Measurements from ENCODE around the gene SNAP47.

Gene SNAP47

DNA sequence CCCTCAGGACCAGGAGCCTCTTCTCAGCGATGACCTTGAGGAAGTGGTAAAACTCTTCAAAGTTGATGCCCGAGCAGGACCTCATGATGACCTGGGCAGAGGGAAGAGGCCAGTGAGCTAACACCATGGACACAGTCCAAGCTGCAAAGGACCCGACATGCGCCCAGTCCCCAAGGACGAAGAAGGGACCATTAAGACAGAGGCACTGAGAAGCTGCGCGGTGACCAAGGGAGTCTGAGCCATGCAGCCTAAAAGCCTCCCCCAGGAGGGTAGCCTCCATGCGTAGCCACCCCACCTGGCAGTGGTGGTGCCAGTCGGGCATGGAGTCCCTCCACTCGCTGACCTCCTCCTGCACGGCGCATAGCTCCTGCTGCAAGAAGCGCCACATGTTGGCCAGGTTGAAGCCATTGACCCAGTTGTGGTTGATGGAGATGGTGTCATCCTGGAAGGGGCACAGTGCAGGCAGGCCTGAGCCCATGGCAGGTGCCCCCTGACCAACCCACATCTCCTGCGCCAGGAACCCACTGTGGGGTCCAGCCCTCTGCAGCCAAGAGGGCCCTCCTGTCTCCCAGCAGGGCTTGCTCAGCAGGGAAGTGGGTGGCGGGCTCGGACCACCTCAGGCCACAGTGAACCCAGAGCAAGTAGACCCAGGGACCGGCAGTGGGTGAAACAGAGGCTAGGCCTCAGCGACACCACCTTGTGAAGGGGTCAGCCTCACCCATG is 2.5 kb upstream of the SNAP47 start:
- no peak for DNase-seq (ENCODE audit: low read depth)

DNA sequence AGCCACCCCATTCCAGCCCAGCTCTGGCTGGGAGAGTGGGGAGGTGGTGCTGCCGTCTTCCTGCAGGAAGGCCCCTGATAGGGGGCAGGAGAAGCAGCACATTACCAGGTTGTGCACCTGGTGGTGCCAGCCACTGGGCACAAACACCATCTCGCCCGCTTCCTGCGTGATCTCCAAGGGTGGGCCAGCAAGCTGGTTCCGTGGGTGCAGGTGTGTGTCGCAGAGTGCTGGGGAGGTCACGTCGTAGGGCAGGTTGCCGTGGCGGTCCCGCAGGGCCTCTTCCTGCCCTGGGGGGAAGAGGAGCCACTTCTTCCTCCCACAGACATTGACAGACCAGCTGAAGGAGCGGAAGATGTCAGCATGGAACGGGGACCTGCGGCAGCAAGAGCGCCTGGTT is 1.9 kb upstream of the SNAP47 start:
- no peak for DNase-seq (ENCODE audit: low read depth)

DNA sequence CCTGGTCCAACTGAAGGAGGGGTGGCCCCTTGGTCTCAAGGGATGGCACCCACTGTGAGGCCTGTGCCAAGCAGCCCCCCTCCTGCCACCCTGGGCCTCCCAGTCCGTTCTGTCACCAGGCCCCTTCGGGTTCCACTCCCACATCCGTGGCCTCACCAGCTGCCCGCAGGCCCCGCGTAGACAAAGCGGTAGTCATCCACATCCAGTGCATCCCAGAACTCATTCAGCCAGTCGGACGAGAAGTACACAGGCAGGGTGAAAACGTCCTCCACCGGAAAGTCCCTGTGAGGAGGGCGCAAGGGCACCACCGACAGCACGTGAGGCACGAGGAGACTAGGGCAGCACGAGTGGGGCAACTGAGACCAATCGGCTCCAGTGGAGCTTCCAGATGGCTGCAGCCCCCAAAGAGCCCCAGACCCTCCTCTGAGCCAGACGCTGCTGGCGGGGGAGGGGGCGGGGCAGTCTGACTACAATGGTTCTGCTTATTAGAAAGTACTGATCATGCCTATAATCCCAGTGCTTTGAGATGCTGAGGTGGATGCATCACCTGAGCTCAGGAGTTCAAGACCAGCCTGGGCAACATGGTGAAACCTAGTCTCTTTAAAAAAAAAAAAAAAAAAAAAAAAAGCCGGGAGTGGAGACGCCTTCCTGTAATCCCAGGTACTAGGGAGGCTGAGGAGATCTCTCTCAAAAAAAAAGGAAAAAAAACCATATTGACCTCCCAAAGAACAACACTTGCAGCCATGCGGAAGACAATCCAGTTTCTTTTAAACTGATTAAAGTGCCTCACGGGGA is 1.3 kb upstream of the SNAP47 start:
- DNase-seq (ENCODE audit: low read depth): no peak

DNA sequence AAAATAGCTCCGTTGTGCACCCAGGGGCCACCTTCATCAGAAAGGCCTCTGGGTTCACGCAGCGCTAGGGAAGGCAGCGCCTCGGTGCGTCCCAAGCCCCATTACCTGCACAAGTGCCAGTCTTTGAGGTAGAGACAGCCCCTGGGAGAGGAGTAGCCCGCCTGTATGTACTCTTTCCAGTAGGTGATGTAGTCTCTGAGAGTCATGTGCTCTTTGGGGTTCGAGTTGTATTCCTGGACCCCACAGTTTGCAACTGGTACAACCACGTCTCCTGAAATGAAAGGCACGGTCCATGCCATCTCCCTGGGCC is 734 bp upstream of the SNAP47 start:
- DNase-seq (ENCODE audit: low read depth): no peak

DNA sequence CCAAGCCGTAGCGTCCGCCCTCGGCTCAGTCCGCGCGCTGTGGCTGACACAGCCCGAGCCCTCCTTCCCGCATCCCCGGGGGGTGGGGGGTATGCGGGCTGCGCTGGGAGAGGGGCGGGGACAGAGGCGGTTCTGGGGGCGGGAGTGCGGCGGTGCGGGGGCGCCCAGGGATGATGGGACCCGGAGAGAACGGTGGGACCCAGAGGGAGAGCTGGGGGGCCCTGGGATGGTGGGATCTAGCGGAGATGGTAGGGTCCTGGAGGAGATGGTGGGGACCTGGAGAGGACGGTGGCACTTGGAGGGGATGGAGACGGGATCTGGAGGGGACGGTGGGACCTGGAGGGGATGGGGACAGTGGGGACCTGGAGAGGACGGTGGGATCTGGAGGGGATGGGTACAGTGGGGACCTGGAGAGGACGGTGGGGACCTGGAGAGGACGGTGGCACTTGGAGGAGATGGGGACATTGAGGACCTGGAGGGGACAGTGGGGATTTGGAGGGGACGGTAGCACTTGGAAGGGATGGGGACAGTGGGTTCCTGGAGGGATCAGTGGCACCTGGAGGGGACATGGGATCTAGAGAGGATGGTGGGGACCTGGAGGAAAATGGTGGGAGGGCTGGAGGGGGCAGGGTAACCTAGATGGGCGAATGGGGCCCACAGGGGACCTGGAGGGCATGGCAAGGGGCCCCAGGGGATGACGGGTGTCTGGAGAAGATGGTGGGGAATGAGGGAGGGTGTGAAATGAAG is 477 bp downstream of the SNAP47 start:
- no peak for DNase-seq (ENCODE audit: low read depth)

DNA sequence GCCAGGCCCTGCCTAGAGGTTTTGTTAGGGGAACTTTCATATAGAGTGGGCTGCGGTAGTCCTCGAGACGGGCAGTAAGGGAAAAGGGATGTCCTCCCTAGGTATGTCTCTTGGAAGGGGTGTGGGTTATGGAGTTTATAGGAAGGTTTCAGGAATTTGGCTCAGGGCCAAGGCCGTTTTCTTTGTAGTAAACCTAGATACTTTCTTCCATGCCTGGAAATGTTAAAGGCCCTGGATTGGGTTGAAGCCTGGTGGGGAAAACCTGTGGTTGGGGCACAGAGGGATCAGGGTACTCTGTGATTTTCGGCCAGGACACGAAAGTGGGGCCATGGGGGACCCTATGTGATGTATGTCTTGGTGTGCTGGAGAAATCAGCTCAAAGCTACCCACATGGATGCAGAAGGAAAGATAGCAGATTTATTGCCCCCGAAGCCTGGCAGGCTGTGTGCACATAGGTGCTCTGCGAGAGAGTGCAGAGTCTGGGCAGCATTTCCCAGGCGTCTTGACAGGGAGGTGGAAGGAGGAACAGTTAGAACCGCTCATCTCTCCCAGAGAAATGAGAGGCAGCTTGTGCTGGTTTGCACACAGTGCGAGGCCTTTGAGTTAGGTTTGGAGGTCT is 1.7 kb downstream of the SNAP47 start:
- no peak for DNase-seq (ENCODE audit: low read depth)

DNA sequence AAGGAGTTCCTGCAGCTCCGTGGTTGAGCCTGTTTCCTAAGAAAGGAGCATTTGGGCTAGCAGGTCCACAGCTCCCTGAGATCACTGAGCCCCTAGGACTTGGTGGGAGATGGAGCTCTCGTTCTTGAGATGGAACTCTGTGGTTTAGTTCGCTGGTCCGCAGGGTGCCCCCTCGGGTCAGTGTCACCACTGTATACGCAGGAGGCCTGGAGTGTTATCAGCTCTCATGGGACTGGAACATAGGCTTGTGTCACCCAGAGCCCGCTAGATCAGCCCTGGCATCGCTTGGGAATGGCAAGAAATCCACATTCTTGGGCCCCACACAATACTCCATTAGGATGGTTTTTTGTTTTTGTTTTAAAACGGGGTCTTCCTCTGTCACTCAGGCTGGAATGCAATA is 3.6 kb downstream of the SNAP47 start:
- no peak for DNase-seq (ENCODE audit: low read depth)

DNA sequence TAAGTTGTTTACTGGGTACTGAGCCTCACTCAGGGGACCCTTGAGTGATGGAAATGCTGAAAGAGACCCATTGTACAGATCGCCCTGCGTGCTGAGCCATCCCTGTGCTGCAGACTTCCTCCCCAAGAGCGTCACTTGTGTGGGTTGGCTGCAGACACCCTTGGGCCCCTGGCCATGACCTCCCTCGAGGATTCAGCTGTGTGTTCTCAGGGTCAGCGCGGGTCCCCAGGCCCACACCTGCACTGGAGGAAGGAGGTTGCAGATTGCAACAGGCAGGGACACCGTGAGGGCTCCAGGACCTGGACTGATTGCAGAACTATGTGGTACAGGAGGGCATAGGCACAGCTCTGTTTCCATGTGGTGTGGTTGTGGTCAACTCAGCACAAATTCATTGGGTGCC is 4.4 kb downstream of the SNAP47 start:
- DNase-seq (ENCODE audit: low read depth): no peak

DNA sequence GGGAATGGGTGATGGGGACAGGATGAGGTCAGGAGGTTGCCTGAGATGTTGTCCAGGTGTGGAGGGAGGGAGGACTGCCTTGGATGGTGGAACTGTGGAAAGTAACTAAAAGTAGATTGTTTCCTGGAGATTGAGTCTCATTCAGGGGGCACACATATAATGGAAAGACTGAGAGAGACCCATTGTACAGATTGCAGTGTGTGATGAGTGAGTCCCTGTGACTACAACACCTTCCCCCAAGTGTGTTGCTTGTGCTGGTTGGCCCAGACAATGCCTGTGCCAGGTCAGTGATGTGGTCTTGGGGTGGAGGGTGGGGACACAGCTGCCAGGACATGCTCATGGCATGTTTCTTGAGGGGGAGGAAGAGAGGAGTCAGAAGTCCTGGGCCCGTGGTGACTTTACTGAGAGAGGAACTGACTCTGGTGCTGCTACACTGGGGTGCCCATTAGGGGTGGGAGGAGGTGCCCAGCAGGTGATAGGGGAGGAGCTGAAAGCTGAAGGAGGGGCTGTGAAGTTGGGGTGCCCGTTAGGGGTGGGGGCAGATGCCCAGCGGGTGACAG is 5.2 kb downstream of the SNAP47 start:
- no peak for DNase-seq (ENCODE audit: low read depth)

DNA sequence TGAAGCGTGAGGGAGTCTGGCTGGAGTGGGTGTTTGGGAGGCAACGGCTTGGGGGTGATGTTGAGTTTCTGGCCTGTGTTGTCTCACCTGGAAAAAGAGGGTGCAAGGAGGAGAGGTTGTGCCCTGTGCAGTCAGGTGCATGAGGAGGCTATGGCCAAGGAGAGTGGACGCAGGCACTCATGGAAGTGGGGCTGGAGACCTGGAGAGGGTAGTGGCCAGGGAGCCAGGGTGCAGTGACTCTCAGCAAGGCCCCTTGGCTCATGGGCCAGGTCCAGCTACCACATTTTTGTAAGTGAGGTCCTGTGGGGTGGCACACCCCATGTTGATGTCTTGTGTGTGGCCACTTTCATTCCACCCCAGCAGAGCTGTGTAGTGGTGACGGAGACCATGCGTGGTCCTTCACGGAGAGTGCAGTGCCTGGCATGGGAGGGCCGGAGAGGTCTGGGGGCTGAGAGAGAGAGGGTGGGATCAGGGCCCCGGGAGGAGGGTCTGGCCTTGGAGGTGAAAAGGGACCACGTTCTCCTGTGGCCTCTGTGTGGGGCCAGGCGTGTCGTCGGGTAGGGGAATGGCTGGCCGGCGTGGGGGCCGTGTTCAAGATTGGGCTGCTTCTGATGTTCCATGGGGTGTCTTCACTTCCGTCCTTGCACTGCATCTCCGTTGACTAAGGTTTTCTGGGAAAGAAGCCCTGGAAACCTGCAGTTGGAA is 6.1 kb downstream of the SNAP47 start:
- no peak for DNase-seq (ENCODE audit: low read depth)

DNA sequence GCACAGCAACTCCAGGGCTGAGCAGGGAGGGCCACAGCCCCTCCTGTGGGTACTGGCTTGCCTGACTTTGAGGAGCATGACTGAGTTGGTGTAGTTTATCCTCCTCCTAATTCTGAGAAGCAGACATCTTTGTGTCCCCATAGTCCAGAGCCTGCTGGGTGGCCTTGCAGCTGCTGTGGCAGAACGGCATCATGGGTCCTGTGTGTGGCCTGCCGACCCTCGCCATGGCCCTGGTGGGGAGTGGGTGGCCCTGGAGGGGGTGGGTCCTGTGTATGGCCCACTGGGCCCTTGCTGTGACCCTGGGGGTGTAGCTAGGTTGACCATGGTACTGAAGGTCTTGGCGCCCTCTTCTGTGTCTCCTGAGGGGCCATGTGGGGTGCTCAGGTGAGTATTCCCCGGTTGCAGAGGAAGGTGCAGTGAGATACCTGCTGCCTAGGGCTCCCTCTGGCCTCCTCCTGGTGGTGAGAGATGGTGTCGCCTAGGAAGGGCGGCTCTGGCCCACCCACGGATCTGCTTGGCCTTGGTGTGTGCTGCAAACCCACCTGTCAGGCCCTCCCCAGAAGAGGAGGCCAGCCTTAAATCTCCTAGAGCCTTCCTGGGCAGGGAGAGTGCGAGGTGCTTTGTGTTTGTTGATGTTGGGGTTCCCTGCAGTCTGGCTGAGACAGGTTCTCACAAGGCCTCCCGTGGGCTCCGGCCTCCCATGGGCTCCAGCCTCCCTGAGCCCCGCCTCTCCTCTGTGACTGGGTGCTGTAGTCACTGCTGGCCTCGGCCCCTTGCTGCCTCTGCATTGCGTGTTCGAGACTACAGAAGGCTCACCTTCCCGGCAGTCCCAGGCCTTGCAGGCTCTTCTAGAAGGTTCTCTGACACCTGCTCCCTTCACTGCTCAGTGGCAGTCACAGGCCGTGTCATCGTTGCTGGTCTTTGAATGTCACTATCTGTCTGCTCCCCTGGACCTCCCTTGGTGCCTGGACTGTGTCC is 7.8 kb downstream of the SNAP47 start:
- no peak for DNase-seq (ENCODE audit: low read depth)

DNA sequence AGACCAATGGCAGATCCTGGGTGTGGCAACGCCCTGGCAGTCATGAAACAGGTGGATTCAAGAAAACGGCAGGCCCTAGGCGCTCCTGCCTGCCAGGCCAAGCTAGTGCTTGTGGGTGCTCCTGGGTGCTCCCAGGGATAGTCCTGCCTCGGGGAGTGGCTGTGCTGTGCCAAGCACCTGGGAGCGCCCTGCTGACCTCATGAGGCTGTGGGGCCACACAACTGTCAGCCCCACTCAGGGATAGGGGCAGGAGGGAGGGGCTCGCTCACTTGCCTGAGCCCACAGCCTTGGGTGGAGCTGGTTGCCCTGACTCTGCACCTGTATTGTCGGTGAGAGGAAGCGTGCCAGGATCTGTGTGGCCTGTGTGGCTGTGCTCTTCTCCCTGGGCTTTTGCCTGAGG is 9.4 kb downstream of the SNAP47 start:
- no peak for DNase-seq (ENCODE audit: low read depth)

DNA sequence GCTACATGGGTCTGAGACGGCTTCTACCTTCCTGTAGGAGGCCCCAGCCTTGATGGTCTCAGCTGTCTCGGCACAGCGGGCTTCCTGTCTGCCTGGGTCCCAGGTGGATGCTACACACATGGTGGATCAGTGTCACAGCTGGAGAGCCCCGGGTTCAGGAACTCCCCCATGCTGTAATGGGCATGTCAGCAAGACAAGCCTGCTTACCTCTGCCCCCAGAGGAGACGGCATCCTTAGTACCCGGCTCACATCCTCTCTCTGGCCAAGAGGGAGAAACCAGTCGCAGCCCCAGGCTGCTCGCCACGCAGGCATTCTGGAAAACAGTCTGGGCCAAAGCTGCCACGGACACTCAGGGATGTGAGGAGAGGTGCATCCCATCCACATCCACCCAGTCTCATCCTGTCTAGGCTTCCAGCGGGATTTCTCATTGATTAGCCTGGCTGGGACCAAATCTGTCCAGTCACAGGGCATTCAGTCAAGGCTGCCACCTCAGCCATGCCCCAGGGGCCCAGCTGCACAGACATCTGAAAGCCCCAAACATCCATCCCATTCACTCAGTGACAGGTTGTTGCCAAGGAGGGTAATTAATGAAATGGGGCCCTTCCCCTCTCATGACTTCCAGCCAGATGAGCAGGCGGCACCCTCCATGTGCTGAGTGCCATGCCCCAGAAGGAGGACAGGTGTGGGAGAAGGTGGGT is 10.5 kb downstream of the SNAP47 start:
- no peak for DNase-seq (ENCODE audit: low read depth)

DNA sequence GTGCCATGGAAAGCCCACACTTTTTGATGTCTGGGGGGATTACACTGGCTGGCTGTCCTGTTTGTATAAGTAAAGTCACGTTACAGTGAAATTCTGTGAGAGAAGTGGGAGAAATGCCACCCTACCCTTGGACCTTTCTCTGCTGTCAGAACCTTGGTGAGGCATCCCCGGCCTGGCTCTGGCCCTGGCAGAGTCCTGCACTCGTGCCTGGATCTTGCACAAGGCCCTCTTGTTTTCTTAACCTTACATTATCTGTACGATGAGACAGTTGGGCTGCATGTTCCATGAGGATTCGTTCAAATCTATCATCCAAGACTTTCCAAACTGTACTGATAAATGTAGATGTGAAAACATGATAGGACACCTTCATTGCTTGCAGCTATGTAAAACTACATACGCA is 11.4 kb downstream of the SNAP47 start:
- no peak for DNase-seq (ENCODE audit: low read depth)

DNA sequence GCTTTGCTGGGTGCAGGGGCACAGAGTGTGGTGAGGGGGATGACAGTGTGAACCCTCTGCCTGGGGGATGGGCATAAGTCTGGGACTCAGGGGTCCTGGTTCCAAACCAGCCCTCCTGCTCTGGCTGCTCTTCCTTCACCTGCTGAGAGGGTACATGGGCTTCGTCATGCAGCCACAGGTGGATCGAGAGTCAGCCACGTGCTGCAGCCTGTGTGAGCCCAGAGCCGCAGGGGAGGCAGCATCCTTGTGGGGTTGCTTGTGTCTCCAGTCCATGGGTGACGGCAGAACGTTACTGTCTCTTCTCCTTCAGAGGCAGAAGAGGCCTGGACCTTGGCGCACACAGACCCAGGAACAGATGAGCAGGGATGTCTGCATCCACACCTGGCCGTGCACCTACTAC is 12.1 kb downstream of the SNAP47 start:
- no peak for DNase-seq (ENCODE audit: low read depth)

DNA sequence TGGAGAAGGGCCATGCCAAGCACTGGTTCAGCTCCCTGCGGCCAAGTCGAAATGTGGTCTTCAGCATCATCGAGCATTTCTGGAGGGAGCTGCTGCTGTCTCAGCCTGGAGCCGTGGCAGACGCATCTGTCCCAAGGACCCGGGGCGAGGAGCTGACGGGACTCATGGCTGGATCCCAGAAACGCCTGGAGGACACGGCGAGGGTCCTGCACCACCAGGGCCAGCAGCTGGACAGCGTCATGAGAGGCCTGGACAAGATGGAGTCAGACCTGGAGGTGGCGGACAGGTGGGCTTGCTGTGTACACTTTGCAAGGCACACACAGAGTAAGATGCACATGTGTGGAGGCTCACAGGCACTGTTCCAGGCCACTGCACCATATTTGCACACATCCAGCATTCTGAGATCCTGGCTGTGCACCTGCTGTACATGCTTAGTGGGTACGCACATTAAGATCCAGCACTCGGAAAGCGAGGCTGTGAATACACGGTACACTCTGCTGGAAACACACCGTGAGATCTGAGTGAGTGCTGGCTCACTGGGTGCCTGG is 12.8 kb downstream of the SNAP47 start:
- no peak for DNase-seq (ENCODE audit: low read depth)

DNA sequence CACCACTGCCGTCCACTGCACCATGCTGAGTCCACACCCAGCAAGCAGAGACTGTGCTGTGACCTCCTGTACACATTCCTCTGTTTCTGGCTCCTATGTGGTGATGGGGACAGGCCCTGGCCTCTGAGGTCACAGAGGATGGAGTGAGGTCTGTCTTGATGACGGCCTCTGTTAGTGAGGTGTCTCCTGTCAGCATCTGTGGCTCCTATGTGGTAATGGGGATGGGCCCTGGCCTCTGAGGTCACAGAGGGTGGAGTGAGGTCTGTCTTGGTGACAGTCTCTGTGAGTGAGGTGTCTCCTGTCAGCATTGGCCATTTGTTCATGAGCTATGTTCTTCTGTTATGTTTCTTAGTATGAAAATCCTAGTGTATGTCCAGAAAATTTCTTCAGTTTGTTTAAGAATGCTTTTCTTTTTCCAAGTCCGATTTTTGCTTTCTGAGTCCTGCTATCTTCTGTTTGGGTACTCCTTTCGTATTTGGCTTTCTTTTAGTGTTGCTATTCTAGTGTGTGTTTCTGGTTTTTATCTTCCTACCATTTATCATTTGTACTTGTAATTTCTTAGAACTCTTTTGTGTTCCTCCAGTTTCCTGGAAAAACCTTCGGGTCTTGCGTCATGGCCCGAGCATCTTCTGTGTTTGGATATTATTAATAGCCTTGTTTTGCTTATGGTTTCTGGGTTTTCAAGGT is 13.4 kb downstream of the SNAP47 start:
- no peak for DNase-seq (ENCODE audit: low read depth)

DNA sequence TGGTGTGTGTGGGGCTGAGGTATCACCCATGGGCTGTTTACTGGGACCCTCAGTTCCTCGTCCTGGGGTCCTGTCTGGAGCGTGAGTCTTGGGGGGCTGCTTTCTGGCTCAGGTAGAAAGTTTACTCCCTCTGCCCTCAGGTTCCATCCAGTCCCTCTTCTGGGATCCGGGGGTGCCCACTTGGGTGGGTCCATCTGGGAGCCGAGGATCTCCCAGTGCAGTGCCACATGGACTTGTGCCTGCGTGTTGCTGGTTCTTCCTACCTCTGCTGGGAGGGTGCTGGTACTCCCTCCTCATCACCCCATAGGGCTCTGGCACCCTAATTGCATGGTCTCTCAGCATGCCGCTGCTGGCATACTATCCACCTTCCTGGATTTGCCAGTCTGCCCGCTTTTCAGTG is 14.0 kb downstream of the SNAP47 start:
- no peak for DNase-seq (ENCODE audit: low read depth)

Measured in stimulated activated CD8-positive, alpha-beta memory T cell treated with anti-CD3 and anti-CD28 coated beads, Interleukin-4, amount 100 ng/mL, for 24 hours (primary cell).